OCI-LY3 (cell line): Measurements from ENCODE around the gene LRRC23.

Source experiments
- H2AFZ ChIP-seq: fragments of 200-600, 300-600 bp; shearing (Covaris generic); 2 replicates; pipeline ENCODE4 v1.6.0; 2014; ENCODE audit warnings: antibody characterized with exemption, low read depth, low read length
- H3K27ac ChIP-seq: fragments of 200-600, 300-600 bp; sonication (generic); 2 replicates; pipeline ENCODE4 v1.5.1; 2014; ENCODE audit warnings: mild to moderate bottlenecking, low read length, moderate library complexity, mixed read lengths
- H3K27me3 ChIP-seq: fragments of 200-600, 300-600 bp; sonication (generic); 2 replicates; pipeline ENCODE4 v1.6.1; 2014; ENCODE audit warnings: low read depth, low read length, mixed read lengths
- H3K36me3 ChIP-seq: fragments of 200-600, 300-600 bp; sonication (generic); replicated peaks from 2 replicates; pipeline ENCODE3; 2014; ENCODE audit warnings: low read depth, low read length, mixed read lengths
- H3K4me1 ChIP-seq: fragments of 300-600, 200-600 bp; sonication (generic); 2 replicates; pipeline ENCODE4 v1.6.1; 2014; ENCODE audit warnings: low read length, mixed read lengths
- H3K4me2 ChIP-seq: fragments of 200-600, 300-600 bp; sonication (generic); 2 replicates; pipeline ENCODE4 v1.6.1; 2014; ENCODE audit warnings: low read length, mixed read lengths
- H3K4me3 ChIP-seq: fragments of 300-600, 200-600 bp; sonication (generic); 2 replicates; pipeline ENCODE4 v1.5.1; 2014; ENCODE audit warnings: antibody characterized with exemption, mild to moderate bottlenecking, low read length, moderate library complexity
- H3K79me2 ChIP-seq: fragments of 300-600, 200-600 bp; shearing (Covaris generic); 2 replicates; pipeline ENCODE4 v1.6.1; 2014; ENCODE audit warnings: mild to moderate bottlenecking, low read length, mixed read lengths
- H3K9ac ChIP-seq: fragments of 300-600, 200-600 bp; shearing (Covaris generic); 2 replicates; pipeline ENCODE4 v1.6.0; 2014; ENCODE audit warnings: mild to moderate bottlenecking, low read length, moderate library complexity
- H3K9me3 ChIP-seq: fragments of 200-600, 300-600 bp; shearing (Covaris generic); 2 replicates; pipeline ENCODE4 v1.6.1; 2014; ENCODE audit warnings: low read length, mixed read lengths; ENCODE audit not compliant: insufficient read depth
- H4K20me1 ChIP-seq: fragments of 200-600, 300-600 bp; sonication (generic); 2 replicates; pipeline ENCODE4 v1.6.1; 2016; ENCODE audit warnings: low read length, mixed read lengths; ENCODE audit not compliant: insufficient read depth
- EZH2phosphoT487 ChIP-seq: fragments of 200-600 bp; shearing (Covaris generic); IDR thresholded peaks from 2 replicates; pipeline ENCODE4 v1.6.1; 2018; ENCODE audit warnings: antibody characterized with exemption, mixed run types, low read depth
- TF ChIP-seq, protein P1 (sequence below): fragments of 200-600, 300-600 bp; sonication (generic); IDR thresholded peaks from 2 replicates; pipeline ENCODE4 v1.5.1; 2014; ENCODE audit warnings: antibody characterized with exemption, low read length, low read depth

The LRRC23 gene

DNA sequence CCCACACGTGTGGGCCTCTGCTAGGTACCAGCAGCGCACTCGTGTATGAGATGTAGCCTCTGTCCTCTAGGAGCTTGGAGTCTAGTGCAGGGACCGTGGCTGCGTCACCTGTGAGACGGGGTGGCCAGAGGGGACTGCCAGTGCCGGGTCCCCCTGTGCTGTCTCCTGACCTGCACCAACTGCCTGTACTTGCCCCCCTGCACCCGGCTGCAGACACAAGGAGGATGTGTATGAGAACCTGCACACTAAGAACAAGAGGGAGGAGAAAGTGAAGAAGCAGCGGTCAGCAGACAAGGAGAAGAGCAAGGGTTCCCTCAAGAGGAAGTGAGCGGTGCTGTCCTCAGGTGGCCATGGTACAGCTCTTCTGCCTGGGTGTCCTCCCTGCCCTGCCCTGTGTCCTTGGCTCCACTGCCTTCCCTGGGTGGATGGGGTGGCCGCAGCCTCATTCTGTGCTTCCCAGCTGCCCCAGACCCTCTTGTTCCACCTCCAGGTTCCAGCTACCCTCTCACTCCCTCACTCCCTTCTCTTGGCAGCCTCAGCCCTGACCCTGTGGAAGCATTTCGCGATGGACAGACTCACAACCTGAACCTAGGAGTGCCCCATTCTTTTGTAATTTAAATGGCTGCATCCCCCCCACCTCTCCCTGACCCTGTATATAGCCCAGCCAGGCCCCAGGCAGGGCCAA, 56.1 kb downstream of the LRRC23 start:
- no peaks in the 10 kb centered on the region for H4K20me1 ChIP-seq
- peak overlapping the region; percentile 29; the same call in 1 of the 2 replicates for H3K4me3 ChIP-seq
- TF ChIP-seq, protein P1, sequence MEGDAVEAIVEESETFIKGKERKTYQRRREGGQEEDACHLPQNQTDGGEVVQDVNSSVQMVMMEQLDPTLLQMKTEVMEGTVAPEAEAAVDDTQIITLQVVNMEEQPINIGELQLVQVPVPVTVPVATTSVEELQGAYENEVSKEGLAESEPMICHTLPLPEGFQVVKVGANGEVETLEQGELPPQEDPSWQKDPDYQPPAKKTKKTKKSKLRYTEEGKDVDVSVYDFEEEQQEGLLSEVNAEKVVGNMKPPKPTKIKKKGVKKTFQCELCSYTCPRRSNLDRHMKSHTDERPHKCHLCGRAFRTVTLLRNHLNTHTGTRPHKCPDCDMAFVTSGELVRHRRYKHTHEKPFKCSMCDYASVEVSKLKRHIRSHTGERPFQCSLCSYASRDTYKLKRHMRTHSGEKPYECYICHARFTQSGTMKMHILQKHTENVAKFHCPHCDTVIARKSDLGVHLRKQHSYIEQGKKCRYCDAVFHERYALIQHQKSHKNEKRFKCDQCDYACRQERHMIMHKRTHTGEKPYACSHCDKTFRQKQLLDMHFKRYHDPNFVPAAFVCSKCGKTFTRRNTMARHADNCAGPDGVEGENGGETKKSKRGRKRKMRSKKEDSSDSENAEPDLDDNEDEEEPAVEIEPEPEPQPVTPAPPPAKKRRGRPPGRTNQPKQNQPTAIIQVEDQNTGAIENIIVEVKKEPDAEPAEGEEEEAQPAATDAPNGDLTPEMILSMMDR, result peak; percentile 41
- TF ChIP-seq EZH2phosphoT487, result no peak
- H3K4me2 ChIP-seq, result peak overlapping the region; percentile 53
- no peaks in the 10 kb centered on the region for H3K9me3 ChIP-seq
- peak overlapping the region; percentile 48; the same call in 1 of the 2 replicates for H3K9ac ChIP-seq
- peaks cover 43% of the 10 kb centered on the region for H3K36me3 ChIP-seq
- no peaks in the 10 kb centered on the region for H3K27me3 ChIP-seq
- H3K4me1 ChIP-seq, result peaks cover 55% of the 10 kb centered on the region
- no peaks in the 10 kb centered on the region for H3K79me2 ChIP-seq
- H2AFZ ChIP-seq, result no peak overlapping the region
- H3K27ac ChIP-seq, result peak overlapping the region; percentile 43

DNA sequence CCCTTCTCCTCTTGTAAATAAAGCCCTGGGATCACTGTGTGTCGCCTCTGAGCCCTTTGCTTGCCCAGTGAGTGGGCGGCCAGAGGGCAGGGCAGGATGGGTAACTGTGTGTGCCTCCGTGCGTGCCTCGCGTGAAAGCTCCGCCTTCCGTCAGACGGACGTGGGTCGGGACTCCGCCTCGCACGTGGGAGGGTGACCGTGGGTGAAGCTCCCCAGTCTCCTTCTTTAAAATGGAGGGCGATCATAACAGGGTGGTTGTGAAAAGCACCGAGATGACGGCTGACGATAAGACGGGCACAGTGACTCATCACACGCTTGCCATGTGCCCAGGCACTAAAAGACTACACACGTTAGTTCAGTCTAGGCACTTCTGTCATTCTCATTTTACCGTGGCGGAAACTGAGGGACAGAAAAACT, 56.7 kb downstream of the LRRC23 start:
- TF ChIP-seq, protein P1, result no peak
- TF ChIP-seq EZH2phosphoT487, result no peak
- Histone ChIP-seq H2AFZ (no peak overlapping the region), H3K36me3 (peaks cover 43% of the 10 kb centered on the region), H3K4me2 (peak overlapping the region; percentile 53), H3K4me1 (peaks cover 55% of the 10 kb centered on the region), H3K4me3 (peak overlapping the region; percentile 29; the same call in 1 of the 2 replicates), H3K27ac (peak overlapping the region; percentile 43), H3K27me3 (no peaks in the 10 kb centered on the region), H3K9ac (peak overlapping the region; percentile 48; the same call in 1 of the 2 replicates), H3K9me3 (no peaks in the 10 kb centered on the region), H4K20me1 (no peaks in the 10 kb centered on the region), H3K79me2 (no peaks in the 10 kb centered on the region)

DNA sequence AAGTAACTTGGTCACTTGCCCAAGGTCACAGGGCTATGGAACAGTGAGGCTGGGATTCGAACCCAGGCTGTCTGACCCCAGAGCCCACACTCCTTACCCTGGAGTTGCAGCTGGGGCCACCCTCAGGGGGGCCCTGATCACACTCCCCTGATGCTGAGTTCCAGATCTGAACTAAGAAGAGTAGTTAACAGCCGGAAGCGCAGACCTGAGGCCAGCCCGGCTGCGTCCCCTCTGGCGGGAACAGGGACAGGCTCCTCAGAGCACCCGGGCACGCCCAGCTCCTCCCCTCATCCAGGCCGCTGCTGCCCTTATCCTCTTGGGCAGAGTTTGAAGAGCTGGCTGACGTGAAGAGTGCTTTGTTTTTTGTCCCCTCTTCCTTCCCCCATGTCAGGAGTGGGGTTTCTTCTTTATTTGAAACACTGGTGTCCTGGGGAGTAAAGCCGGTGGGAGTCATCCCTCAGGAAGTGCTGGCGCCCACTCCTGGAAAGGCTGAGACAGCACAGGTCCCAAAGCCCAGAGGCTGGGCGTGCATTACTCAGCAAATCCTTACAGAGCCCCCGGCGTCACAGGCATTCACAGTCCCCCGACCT, 57.2 kb downstream of the LRRC23 start:
- Histone ChIP-seq H3K36me3 (peaks cover 45% of the 10 kb centered on the region), H3K27ac (peak overlapping the region; percentile 43), H3K79me2 (no peaks in the 10 kb centered on the region), H3K4me2 (peak overlapping the region; percentile 53), H3K4me3 (peak overlapping the region; percentile 29; the same call in 1 of the 2 replicates), H3K27me3 (no peaks in the 10 kb centered on the region), H3K9ac (peak overlapping the region; percentile 48; the same call in 1 of the 2 replicates), H3K4me1 (peaks cover 55% of the 10 kb centered on the region), H2AFZ (no peak overlapping the region), H3K9me3 (no peaks in the 10 kb centered on the region), H4K20me1 (no peaks in the 10 kb centered on the region)
- TF ChIP-seq EZH2phosphoT487, result no peak
- TF ChIP-seq, protein P1, result peak; percentile 40

DNA sequence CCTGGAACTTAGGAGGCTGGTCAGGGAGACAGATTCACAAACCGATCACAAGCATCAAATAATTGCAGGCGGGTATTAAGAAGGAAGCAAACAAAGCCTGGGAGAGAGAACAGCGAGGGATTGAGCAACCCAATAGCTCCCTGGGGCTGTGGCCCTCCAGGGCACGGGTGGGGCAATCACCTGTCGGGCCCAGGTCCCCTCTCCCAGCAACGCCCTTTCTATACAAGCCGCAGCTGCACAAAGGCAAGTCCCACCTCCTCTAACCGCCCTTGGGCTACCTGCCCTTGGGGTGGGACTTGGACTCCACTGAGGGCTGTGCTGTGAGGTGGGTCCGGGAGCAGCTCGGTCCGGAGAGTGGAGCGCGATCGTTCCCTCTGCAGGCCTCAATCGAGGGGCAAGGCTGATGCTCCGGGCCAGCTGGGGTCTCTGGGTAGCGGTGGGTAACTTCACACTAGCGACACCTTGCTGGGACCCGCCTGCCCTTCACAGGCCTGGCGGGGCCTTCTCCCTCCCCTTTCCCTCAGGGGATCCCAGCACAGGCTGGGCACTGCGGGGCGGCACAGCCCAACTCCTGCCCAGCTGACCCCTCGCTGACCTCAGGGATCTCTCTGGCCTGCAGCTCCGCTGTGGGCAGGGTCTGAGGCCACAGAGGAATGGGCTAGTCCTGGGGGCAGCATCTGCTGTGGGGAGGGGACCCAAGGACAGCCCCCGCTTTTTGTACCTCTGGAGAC, 57.8 kb downstream of the LRRC23 start:
- Histone ChIP-seq H3K9ac (peak overlapping the region; percentile 48; the same call in 1 of the 2 replicates), H3K9me3 (no peaks in the 10 kb centered on the region), H3K4me1 (peaks cover 55% of the 10 kb centered on the region), H3K27ac (0 out of 2 replicates have a peak overlapping the region, but pooled peaks have one; percentile 43), H4K20me1 (no peaks in the 10 kb centered on the region), H3K79me2 (no peaks in the 10 kb centered on the region; the same call in 1 of the 2 replicates), H3K4me3 (no peak overlapping the region), H3K27me3 (no peaks in the 10 kb centered on the region), H3K4me2 (peak overlapping the region; percentile 53), H2AFZ (no peak overlapping the region), H3K36me3 (peaks cover 49% of the 10 kb centered on the region)
- no peak for TF ChIP-seq EZH2phosphoT487
- TF ChIP-seq, protein P1, result no peak; the same call in 1 of the 2 replicates
